SK-N-MC (cell line): ENCODE measurements around the gene SRSF2.

ENCODE experiments used
- EZH2 ChIP-seq: fragments of 200-600 bp; sonication (generic); IDR thresholded peaks from one replicate; pipeline ENCODE4 v1.6.1; 2017; ENCODE audit warnings: antibody characterized with exemption
- FOXP2 ChIP-seq: optimal IDR thresholded peaks from 2 replicates; pipeline ENCODE3; 2011; ENCODE audit warnings: mild to moderate bottlenecking, moderate library complexity; ENCODE audit not compliant: insufficient read depth; ENCODE audit errors: extremely low read length, control extremely low read depth
- POLR2AphosphoS5 ChIP-seq: IDR thresholded peaks from 2 replicates; pipeline ENCODE4 v1.6.1; 2012; ENCODE audit warnings: mild to moderate bottlenecking, low read depth, low read length, borderline replicate concordance

DNA sequence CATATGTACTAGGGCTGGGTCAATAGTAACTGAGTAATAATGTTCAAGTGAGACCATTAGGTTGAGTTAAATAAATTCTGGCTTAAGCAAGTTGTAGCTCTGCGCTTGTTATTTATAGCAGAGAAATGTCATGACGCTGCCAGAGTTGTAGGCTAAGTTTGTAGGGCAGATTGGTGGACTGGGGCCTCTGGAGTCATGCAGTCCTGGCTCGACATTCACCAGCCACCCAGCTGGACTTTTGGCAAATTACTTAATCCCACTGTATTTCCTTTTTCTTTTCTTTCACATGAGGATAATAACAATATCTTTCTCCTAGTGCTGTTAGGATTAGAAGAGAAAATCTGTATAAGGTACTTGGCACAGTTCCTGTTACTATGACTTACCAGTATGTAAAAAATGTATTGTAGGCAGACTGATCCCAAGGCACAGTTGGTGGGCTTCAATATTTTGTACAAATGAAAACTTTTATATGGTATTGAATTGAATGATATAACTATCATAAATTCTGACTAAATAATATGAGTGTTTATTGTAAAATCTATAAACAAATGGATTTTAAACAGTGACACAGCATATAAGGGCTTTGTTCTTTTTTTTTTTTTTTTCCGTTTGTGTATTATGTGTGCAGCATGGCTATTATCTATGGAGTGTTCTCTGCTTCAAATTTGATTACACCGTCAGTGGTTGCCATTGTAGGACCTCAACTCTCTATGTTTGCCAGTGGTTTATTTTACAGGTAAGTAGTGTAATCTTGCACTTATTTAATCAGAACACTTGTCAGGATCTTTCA lies 3.4 kb upstream of the SRSF2 start:
- TF ChIP-seq EZH2, result no peak
- no peak for TF ChIP-seq POLR2AphosphoS5
- no peak for TF ChIP-seq FOXP2
